ENCODE data around the gene UAP1L1.

The UAP1L1 gene

GRCh38 chr9:137103206-137103999 is 26.1 kb downstream of the UAP1L1 start:
- peaks cover 96% of the 10 kb centered on the region for H3K36me3 ChIP-seq (ENCODE audit: insufficient read depth, low read length)
- H3K9ac ChIP-seq (ENCODE audit: low read length) = no peak overlapping the region

GRCh38 chr9:137105814-137106661 is 28.7 kb downstream of the UAP1L1 start:
- Histone ChIP-seq H3K4me1 (ENCODE audit: insufficient read depth, low read length, severe bottlenecking) (no peaks in the 10 kb centered on the region), H3K9me3 (ENCODE audit: low read length) (no peaks in the 10 kb centered on the region), H4K20me1 (ENCODE audit: insufficient read depth, low read length) (no peaks in the 10 kb centered on the region), H3K9me2 (ENCODE audit: low read depth, low read length) (no peaks in the 10 kb centered on the region), H3K27me3 (ENCODE audit: insufficient read depth, low read length) (no peaks in the 10 kb centered on the region), H3K36me3 (ENCODE audit: insufficient read depth, low read length) (peaks cover 100% of the 10 kb centered on the region), H3K4me2 (ENCODE audit: low read length) (no peak overlapping the region), H3K27ac (ENCODE audit: low read depth, low read length, poor library complexity, severe bottlenecking) (no peak overlapping the region), H3K4me3 (ENCODE audit: low read depth, low read length, poor library complexity, severe bottlenecking) (no peak overlapping the region), H2AFZ (ENCODE audit: low read length) (no peak overlapping the region), H3K9ac (ENCODE audit: low read length) (no peak overlapping the region), H3F3A (ENCODE audit: insufficient read depth, low read length) (no peaks in the 10 kb centered on the region; the same call in 1 of the 2 replicates), H3K79me2 (ENCODE audit: insufficient read depth, low read length) (no peaks in the 10 kb centered on the region)
- TF ChIP-seq EZH2 (IDR thresholded peaks at IDR 0.05; ENCODE audit: borderline replicate concordance, low read length) (no peak), CTCF (IDR thresholded peaks at IDR 0.05; ENCODE audit: low read length) (no peak)

More at GRCh38 chr9:137103206-137103999, 26.1 kb downstream of the UAP1L1 start:
- Histone ChIP-seq H3K4me3 (ENCODE audit: low read depth, low read length, poor library complexity, severe bottlenecking) (no peak overlapping the region), H3K27ac (ENCODE audit: low read depth, low read length, poor library complexity, severe bottlenecking) (no peak overlapping the region), H4K20me1 (ENCODE audit: insufficient read depth, low read length) (no peaks in the 10 kb centered on the region), H3F3A (ENCODE audit: insufficient read depth, low read length) (no peaks in the 10 kb centered on the region; the same call in 1 of the 2 replicates), H3K4me2 (ENCODE audit: low read length) (no peak overlapping the region), H3K4me1 (ENCODE audit: insufficient read depth, low read length, severe bottlenecking) (no peaks in the 10 kb centered on the region), H3K9me2 (ENCODE audit: low read depth, low read length) (no peaks in the 10 kb centered on the region), H3K79me2 (ENCODE audit: insufficient read depth, low read length) (no peaks in the 10 kb centered on the region), H3K27me3 (ENCODE audit: insufficient read depth, low read length) (no peaks in the 10 kb centered on the region), H3K9me3 (ENCODE audit: low read length) (no peaks in the 10 kb centered on the region), H2AFZ (ENCODE audit: low read length) (no peak overlapping the region)
- no peak for TF ChIP-seq CTCF (IDR thresholded peaks at IDR 0.05; ENCODE audit: low read length)

- Histone ChIP-seq H3K9ac (ENCODE audit: low read length) (no peak overlapping the region), H3K9me2 (ENCODE audit: low read depth, low read length) (no peaks in the 10 kb centered on the region), H3K4me1 (ENCODE audit: insufficient read depth, low read length, severe bottlenecking) (no peaks in the 10 kb centered on the region), H3K79me2 (ENCODE audit: insufficient read depth, low read length) (no peaks in the 10 kb centered on the region), H2AFZ (ENCODE audit: low read length) (no peak overlapping the region), H3K27ac (ENCODE audit: low read depth, low read length, poor library complexity, severe bottlenecking) (no peak overlapping the region), H3K36me3 (ENCODE audit: insufficient read depth, low read length) (peaks cover 98% of the 10 kb centered on the region), H3F3A (ENCODE audit: insufficient read depth, low read length) (no peaks in the 10 kb centered on the region; the same call in 1 of the 2 replicates), H4K20me1 (ENCODE audit: insufficient read depth, low read length) (no peaks in the 10 kb centered on the region), H3K27me3 (ENCODE audit: insufficient read depth, low read length) (no peaks in the 10 kb centered on the region), H3K9me3 (ENCODE audit: low read length) (no peaks in the 10 kb centered on the region), H3K4me2 (ENCODE audit: low read length) (no peak overlapping the region), H3K4me3 (ENCODE audit: low read depth, low read length, poor library complexity, severe bottlenecking) (no peak overlapping the region)
- no peak for TF ChIP-seq CTCF (IDR thresholded peaks at IDR 0.05; ENCODE audit: low read length)
Measured at GRCh38 chr9:137106662-137107250, 29.4 kb downstream of the UAP1L1 start.
